Heart left ventricle (tissue), 13 donors: ENCODE measurements around the gene MAGEC1.

ENCODE experiments used
- POLR2A ChIP-seq, 2 donors: fragments of 450-650 bp; IDR thresholded peaks; one replicate each; pipeline ENCODE4 v1.6.1; 2017; ENCODE audit warnings: antibody characterized with exemption in 2 of 2, mild to moderate bottlenecking in 2 of 2, moderate library complexity in 2 of 2
- TF ChIP-seq, protein P1 (sequence below), 12 donors: fragments of 200-600 bp; sonication (generic) in 4 of 12; IDR thresholded peaks; one replicate each; pipeline versions ENCODE4 v1.5.0 to v1.8.0; 2018 to 2022; ENCODE audit warnings: antibody characterized with exemption in 12 of 12, mild to moderate bottlenecking in 5 of 12
- donor health status: ischemic (EF 13 %, LVEDD 7.1; RV severe dilation, severe dysfunction).
- donor health status: DM: no; HTN: yes; CAD: no.
- donor health status: DM: no; HTN: no; CAD: no.
- donor health status: ischemic (EF 25% LVEDD 6.9; RV normal size, moderate dysfunction).
- donor health status: ischemic (EF 25% LVEDD 5.7; RV mildly dilated, moderate dysfunction).
- donor health status: ischemic (EF 35%, LVEDD 5.7; RV mildly dilated, moderate dysfunction).
- donor health status: nonischemic (EF 11% LVEDD 7.7; RV severe dilation, severe dysfunction).
- donor health status: DM: yes; HTN: yes; CAD: no.
- donor health status: PGD.
- donor health status: ischemic (EF 29% LVEDD 5.4; RV normal size, mild dysfunction).
- donor health status: nonischemic (EF 23%, LVEDD 6.1; RV moderate dilation, normal function).

DNA sequence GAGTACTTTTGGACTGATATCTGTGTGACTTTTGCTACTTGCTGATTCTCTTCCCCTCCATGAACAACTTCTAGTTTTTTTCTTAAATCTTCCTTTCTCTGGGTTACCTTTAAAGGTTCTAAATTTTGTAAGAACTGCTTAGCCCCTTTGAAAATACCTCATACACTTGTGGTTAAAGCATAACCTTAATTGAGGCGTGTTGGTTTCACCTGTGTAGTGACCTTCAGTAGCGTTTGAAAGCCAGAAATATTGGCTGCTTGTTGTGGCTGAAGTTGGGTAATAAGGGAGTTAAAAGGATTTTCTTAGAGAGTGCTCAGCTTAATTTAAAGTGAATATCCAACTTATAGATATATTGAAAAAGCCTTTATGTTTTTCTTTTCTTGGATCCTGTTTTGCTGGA lies 32.0 kb downstream of the MAGEC1 start:
- TF ChIP-seq, protein P1, sequence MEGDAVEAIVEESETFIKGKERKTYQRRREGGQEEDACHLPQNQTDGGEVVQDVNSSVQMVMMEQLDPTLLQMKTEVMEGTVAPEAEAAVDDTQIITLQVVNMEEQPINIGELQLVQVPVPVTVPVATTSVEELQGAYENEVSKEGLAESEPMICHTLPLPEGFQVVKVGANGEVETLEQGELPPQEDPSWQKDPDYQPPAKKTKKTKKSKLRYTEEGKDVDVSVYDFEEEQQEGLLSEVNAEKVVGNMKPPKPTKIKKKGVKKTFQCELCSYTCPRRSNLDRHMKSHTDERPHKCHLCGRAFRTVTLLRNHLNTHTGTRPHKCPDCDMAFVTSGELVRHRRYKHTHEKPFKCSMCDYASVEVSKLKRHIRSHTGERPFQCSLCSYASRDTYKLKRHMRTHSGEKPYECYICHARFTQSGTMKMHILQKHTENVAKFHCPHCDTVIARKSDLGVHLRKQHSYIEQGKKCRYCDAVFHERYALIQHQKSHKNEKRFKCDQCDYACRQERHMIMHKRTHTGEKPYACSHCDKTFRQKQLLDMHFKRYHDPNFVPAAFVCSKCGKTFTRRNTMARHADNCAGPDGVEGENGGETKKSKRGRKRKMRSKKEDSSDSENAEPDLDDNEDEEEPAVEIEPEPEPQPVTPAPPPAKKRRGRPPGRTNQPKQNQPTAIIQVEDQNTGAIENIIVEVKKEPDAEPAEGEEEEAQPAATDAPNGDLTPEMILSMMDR (IDR thresholded peaks at IDR 0.05): no peak
- TF ChIP-seq POLR2A (IDR thresholded peaks at IDR 0.05): no peak
